GM12873 (cell line): Measurements from ENCODE around the gene DBNL.

Experiments used
- TF ChIP-seq, protein P1 (sequence below): IDR thresholded peaks from 2 replicates; pipeline ENCODE4 v1.5.1; 2012; ENCODE audit warnings: low read depth, mild to moderate bottlenecking, moderate library complexity, low read length, control low read depth; ENCODE audit not compliant: insufficient read depth; ENCODE audit errors: missing control alignments

The DBNL gene

DNA sequence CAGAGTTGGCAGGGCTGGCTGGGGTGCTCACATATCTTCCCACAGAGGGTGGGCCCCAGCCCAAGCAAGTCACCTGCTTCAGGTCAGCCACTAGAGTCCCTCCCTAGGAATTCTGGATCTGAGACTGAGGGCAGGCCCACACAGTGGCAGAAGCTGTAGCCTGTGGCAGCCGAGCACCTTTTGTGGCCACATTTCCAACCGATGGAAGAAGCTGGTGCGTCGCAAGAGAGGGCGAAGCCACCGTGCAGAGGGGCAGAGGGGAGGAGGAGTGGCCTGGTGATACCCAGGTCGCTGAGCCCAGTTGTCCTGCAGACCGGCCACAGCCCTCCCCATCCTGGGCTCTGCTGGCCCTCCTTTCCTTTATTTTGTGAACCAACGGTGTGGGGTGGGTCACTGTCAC lies 32.6 kb downstream of the DBNL start:
- TF ChIP-seq, protein P1, sequence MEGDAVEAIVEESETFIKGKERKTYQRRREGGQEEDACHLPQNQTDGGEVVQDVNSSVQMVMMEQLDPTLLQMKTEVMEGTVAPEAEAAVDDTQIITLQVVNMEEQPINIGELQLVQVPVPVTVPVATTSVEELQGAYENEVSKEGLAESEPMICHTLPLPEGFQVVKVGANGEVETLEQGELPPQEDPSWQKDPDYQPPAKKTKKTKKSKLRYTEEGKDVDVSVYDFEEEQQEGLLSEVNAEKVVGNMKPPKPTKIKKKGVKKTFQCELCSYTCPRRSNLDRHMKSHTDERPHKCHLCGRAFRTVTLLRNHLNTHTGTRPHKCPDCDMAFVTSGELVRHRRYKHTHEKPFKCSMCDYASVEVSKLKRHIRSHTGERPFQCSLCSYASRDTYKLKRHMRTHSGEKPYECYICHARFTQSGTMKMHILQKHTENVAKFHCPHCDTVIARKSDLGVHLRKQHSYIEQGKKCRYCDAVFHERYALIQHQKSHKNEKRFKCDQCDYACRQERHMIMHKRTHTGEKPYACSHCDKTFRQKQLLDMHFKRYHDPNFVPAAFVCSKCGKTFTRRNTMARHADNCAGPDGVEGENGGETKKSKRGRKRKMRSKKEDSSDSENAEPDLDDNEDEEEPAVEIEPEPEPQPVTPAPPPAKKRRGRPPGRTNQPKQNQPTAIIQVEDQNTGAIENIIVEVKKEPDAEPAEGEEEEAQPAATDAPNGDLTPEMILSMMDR = no peak

DNA sequence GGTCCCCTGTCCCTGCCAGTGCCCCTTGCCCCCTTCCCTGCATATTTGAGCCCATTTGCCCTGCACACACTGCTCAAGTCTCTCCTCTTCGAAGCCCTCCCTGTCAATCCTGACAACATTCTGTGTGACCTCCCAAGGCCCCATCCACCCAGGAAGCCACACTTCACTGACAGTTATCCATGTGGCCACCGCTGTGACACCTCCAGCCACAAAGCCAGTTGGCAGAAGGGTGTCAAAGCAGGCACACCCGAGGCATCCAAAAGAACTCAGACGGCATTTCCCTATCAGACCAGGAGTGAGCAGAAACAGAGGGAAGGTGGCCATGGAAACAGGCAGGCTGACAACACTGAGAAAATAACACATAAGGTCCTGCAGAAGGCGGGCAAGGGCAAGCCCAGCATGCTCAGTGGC lies 33.2 kb downstream of the DBNL start:
- TF ChIP-seq, protein P1 = no peak

DNA sequence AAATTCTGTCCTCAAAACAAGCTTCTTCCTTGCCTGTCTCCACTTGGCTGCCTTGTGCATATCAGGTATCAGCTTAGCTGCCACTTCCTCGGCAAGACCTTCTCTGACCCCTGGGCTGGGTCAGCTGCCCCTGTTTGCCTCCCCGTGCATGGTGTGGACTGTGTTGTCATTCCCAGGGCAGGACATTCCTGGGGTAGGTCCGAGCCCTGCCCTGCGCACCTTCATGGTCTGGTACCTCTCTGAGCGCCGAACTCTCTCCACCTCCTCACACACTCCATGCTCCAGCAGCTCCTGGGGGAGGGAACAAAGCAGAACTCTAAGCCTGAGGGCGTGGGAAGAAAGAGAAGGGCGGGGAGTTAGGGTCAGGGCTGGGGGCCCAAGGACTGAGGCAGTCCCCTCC lies 34.0 kb downstream of the DBNL start:
- TF ChIP-seq, protein P1 = no peak

DNA sequence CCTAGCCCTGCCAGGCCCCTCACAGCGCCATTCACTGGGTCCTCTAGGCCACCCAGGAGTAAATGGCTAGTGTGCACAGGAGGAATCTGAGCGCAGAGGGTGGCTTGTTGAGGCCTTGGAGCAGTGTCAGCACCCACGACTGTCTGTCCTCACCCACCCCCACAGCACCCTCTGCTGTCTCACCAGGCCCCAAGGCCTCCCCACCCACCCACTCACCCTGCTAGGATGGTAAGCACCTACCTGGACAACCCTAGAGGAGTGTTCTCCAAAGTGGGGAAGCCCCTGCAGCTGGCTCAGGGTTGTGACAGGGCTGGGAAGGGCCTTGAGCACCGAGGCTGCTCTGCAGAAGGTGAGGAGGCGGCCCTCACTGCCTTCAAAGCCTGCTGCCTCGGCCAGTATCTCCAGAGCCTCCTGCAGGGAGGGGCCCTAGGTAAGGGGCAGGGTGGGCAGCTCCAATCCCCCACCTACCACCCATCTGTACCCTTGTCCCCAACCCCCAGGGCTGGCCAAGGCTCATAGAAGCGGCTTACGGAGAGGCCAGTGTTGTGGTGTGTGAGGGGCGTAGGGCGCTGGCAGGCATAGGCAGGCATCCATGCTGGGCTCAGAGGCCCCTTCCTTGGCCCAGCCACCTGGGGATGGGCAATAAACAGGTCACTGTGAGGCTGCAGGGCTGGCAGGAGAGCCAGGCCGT lies 35.0 kb downstream of the DBNL start:
- TF ChIP-seq, protein P1 = no peak

DNA sequence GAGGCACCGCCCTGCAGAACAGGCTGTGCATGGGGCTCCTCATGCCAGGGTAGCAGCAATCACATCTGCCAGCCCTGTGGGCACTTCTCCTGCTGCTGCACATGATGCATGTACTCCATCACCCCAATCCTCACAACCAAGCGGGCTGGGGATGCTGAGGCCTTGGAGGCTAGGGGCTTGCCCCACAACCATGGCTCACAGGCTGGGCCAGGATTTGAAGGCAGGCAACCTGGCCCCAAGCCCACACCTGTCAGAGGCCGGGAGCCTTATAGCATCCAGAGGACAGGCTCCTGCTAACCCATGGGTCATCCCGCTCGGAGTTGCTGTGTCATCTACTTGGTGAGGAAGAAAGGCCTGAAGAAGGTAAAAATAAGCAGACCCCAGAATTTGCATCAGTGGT lies 35.6 kb downstream of the DBNL start:
- TF ChIP-seq, protein P1 = no peak

DNA sequence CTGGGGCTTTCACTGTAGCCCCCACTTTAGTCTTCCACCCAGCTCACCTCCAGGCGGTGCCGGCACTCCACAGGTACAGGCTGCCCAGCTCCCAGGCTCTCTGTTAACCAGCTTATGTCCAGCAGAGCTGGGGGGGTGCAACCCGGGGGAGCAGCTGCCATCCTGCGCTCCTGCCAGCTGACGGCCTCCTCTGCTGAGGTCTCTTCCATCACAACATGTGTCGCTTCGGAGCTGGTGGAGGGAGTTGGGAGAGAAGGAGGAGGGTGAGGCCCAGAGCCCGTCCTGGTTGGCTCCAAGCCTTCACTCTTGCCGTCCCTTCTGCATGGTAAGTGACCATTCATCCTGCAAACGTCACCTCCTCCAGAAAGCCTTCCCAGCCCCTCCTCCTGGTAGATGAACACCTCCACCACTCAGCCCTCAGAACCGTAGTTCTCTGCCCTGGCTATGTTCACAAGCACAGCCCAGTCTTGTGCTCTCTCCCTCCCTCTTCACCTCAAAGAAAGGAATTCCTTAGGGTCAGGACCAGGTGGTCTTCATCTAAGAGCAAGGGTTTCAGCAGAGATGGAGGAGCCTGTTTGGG lies 36.3 kb downstream of the DBNL start:
- TF ChIP-seq, protein P1 = peak; percentile 0

DNA sequence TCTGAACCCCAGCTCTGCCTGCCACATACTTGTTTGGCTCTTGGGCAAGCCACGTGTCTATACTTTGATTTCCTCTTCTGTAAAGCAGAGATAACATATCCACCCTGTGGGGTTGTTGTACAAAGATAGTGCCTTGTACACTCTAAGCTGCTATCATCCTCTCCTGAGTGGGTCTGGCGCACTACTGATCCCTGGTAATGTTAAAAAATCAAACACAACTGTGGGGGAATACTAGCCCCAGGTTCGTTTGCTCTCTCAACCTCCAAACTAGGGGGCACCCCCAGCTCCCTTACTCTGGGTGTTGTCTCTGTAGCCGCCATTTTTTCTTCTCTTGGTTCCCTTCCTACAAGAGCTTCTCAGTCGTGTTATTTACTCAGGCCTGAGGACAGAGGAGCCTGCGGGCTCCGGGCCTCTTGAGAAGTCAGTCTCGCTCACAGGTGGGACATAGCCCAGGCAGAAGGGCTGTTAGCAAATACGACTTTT lies 36.8 kb downstream of the DBNL start:
- TF ChIP-seq, protein P1 = peak; percentile 1
